HG03103 (cell line): ENCODE data around the gene BCAP31.

ENCODE experiments used
- ATAC-seq: cut with Tn5 transposase; IDR thresholded peaks from one replicate; pipeline ENCODE4 v1.9.1; 2021; ENCODE audit warnings: low read depth; ENCODE audit not compliant: unreplicated experiment

BCAP31 gene

DNA sequence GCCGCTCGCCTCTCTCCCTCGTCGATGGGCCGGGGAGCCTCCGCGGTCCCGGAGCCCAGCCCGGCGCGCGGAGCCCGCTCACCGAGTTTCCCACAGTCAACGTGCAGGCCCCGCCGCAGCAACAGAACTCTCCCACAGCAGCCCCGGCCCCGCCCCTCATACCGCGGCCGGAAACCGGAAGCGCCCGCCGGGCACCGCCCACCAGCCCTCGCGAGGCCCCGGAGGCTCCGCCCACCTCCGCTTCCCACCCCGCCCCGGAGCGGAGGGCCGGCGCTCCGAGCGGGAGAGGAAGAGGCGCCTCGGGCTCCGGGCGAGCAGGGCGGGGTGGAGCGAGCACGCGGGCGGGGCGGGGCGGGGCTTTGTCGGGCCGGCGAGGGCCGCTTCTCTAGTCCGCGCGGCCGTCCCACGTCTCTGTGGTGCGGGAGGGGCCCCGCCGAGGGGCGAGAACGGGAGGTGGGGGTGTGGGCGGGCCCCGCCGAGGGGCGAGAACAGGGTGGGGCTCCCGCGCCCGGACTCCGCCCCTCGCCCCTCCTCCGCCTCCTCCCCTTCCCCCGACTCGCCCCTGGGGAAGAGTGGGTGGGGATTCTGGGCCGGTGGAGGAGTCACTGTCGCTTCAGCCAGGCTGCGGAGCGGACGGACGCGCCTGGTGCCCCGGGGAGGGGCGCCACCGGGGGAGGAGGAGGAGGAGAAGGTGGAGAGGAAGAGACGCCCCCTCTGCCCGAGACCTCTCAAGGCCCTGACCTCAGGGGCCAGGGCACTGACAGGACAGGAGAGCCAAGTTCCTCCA, at the start of gene BCAP31, which contains the start of gene ABCD1:
Gene BCAP31, minus strand, starts transcription at position 136 of the 787 bp plus-strand sequence. CDS start 1,143 bp downstream, outside the sequence.
Gene ABCD1, plus strand, starts transcription at position 605 of the 787 bp plus-strand sequence. CDS start 411 bp downstream, outside the sequence.
- ATAC-seq, result peak; percentile 45

DNA sequence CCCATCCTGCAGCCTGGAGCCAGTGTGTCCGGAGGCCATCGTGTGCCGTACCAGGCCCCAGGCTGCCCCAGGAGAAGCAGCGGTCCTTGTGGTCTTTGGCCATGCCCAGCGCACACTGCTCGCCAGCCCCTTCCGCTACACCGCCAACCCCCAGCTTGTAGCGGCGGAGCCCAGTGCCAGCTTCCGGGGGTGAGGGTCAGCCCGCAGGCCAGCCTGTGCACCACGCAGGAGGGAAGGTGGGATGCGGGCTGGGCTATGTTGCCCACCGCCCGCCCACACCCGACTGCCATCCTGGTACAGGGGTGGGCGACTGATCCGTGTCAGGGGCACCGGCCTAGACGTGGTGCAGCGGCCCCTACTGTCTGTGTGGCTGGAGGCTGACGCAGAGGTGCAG, 49.0 kb upstream of the BCAP31 start:
- ATAC-seq, result no peak

DNA sequence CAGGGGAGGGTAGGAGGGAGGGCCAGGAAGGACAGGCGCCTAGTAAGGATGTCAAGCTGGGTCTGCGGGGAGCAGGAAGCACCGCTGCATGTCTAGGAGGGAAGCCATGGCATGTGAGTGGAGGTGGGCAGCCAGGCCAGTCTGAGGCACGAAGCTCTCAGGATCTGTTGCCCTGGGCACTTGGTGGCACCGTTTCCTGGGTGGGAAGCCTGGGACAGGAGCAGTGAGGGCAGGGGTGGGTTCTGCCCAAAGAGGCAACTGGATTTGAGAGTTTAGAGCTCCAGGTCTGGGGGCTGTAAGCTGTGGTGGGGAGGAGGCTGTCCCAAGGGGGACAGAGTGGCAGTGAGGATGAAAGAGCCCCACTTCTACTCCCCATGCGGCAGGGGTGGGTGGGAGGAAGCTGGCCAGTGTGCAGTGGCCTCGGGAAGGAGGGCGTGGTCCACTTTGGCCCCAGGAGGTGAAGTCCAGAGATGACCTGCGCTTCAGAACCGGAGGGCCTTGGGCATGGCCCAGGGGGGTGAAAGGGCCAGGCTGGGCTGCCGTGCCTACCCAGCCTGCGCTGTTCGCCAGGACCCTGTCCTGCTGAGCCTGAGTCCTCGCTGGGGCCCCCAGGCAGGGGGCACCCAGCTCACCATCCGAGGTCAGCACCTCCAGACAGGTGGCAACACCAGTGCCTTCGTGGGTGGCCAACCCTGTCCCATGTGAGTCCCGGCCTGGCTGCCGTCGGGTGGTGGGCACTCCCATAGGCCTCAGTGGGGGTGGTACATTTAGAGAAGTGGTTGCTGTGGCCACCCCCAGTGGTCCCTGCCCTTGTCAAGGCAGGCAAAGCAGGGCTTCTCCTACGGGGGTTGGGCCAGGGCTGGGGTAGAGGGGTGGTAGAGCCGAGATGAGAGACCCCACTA, 48.4 kb upstream of the BCAP31 start:
- ATAC-seq, result no peak

DNA sequence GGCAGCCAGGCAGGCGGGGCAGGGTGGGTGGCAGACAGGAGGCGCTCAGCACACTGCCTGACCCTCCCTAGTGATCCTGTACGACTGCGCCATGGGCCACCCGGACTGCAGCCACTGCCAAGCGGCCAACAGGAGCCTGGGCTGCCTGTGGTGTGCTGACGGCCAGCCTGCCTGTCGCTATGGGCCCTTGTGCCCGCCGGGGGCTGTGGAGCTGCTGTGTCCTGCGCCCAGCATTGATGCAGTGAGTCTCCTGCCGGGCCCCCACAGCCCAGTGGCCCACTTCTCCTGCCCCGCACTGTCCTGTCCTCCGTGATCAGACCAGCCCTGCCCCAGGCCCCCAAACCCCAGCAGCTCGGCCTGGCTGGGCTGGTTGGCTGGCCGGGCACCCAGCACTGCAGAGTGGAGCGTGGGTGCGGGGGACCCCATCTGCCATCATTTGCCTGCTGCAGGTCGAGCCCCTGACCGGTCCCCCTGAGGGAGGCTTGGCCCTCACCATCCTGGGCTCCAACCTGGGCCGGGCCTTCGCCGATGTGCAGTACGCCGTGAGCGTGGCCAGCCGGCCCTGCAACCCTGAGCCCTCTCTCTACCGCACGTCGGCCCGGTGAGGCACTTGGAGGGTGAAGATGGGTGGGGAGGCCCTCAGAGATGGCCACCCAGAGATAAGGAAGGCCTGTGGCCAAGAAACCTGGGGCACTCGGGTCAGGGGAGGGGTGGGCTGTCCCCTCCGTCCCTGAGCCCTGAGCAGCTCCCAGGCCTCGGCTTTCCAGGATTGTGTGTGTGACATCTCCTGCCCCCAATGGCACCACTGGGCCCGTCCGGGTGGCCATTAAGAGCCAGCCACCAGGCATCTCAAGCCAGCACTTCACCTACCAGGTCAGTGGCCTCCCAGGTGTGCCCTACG, 47.5 kb upstream of the BCAP31 start:
- no peak for ATAC-seq

DNA sequence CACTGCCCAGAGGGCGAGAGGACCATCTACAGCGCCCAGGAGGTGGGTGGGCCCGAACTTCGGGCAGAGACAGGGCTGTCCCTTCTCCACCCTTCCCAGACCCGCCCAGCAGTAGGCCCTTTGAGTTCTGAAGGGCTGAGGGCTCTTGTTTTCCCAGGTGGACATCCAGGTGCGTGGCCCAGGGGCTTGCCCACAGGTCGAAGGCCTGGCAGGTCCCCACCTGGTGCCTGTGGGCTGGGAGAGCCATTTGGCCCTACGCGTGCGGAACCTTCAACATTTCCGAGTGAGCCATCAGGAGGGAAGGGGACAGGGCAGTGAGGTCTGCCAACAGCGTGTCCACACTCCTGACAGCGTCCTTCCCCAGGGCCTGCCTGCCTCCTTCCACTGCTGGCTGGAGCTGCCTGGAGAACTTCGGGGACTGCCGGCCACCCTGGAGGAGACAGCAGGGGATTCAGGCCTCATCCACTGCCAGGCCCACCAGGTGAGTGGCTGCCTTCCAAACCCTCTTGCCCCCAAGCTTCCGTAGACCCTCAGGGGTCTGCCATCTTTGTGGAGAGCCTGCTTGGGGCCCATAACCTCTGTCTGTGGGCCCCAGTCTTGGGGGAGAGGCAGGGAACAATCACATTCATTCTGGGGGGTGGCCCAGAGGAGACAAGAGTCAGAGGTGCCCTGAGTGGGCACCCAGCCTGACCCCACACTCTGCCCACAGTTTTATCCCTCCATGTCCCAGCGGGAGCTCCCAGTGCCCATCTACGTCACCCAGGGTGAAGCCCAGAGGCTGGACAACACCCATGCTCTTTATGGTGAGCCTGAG, 46.6 kb upstream of the BCAP31 start:
- no peak for ATAC-seq

DNA sequence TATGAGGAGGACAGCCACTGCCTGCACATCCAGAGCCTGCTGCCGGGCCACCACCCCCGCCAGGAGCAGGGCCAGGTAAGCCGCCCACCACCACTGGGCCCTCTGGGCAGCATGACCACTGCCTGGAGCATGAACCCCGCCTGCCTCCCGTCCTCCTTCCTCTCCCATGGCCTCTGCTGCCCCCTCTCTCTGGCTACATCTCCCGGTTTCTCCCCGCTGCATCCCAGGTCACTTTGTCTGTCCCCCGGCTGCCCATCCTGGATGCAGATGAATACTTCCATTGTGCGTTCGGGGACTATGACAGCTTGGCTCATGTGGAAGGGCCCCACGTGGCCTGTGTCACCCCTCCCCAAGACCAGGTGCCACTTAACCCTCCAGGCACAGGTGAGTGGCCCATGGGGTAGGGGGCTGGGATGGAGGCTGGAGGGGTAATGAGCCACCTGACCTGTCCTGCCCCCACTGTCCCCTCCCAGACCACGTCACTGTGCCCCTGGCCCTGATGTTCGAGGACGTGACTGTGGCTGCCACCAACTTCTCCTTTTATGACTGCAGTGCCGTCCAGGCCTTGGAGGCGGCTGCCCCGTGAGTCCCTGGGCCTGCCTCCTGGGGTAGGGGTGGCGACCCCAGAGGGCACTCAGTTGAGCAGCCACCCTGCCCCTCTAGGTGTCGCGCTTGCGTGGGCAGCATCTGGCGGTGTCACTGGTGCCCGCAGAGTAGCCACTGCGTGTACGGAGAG, 45.8 kb upstream of the BCAP31 start:
- no peak for ATAC-seq

DNA sequence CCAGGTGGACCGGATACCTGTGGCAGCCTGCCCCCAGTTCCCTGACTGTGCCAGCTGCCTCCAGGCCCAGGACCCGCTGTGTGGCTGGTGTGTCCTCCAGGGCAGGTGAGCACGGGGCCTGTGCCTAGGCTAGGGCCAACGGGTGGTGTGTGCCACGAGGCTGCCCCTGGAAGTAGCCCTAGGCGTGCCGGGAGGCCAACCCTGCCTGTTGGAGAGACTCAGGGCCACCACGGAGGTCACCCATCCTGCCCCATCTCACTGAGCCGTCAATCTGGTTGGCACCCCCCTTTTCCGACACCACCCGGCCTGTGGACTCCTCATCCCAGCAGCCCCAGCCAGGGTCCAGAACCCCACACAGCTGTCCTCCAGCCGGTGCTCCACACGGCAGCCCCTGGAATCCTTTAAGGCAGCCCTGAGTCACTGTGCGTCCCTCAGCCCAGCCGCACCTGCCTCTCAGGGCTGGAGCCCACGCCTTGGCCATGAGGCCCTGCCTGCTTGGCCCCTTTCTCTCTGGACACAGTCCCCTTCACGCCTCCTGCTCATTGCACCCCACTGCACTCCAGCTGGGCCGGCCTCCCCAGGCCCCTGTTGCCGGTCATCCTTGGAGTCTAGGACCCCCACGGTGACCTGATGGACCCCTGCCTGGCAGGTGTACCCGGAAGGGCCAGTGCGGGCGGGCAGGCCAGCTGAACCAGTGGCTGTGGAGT, 45.1 kb upstream of the BCAP31 start:
- ATAC-seq, result no peak

DNA sequence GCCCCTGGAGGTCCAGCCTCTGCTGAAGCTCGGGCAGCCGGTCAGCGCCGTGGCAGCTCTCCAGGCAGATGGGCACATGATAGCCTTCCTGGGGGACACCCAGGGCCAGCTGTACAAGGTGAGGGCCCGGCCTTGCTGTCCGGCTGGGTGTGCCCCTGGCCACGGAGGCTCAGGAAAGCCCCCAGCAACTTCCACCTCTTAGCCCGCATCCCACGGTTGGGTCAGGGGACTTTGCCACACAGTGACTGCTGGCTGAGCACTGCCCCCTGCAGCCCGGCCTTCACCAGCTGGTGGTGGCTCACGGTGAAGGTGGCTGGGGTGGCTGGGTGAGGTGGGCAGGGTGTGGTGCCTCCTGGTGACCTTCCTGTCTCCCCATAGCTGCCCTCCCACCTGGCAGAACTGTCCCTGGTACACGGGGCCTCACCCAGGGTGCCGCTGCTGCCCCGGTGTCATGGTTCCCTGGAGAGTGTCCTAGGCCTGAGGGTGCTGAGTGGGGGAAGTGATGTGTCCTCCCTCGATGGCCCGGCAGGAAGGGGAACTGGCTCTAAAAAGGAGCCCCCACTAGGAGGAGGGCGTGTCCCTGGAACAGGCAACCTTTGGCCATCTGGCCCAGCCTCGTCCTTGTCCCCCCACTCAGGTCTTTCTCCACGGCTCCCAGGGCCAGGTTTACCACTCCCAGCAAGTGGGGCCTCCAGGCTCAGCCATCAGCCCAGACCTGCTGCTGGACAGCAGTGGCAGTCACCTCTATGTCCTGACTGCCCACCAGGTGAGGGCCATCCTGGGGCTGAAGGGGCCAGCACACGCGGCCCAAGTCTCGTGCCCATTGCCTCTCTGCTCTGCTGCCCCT, 44.3 kb upstream of the BCAP31 start:
- ATAC-seq, result no peak

DNA sequence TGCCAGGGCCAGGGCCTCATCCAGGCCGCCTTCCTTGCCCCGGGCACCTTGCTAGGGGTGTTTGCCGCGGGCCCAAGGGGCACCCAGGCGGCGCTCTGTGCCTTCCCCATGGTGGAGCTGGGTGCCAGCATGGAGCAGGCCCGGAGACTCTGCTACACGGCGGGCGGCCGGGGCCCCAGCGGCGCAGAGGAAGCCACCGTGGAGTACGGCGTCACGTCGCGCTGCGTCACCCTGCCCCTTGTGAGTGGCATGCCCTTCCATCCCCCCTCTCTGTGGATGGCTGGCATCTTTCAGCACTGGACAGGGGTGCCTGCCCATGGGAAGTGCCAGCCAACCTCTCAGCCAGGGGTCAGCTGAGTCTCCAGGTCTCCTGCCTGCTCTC, 43.5 kb upstream of the BCAP31 start:
- no peak for ATAC-seq

DNA sequence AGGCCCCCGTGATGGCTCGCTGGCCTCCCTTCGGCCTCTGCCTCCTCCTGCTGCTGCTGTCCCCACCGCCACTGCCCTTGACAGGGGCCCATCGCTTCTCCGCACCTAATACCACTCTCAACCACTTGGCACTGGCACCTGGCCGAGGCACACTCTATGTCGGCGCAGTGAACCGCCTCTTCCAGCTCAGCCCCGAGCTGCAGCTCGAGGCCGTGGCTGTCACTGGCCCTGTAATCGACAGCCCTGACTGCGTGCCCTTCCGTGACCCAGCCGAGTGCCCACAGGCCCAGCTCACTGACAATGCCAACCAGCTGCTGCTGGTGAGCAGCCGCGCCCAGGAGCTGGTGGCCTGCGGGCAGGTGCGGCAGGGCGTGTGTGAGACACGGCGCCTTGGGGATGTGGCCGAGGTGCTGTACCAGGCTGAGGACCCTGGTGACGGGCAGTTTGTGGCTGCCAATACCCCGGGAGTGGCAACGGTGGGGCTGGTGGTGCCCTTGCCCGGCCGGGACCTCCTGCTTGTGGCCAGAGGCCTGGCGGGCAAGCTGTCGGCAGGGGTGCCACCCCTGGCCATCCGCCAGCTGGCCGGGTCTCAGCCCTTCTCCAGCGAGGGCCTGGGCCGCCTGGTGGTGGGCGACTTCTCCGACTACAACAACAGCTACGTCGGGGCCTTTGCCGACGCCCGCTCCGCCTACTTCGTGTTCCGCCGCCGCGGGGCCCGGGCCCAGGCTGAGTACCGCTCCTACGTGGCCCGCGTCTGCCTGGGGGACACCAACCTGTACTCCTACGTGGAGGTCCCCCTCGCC, 42.9 kb upstream of the BCAP31 start:
- no peak for ATAC-seq

DNA sequence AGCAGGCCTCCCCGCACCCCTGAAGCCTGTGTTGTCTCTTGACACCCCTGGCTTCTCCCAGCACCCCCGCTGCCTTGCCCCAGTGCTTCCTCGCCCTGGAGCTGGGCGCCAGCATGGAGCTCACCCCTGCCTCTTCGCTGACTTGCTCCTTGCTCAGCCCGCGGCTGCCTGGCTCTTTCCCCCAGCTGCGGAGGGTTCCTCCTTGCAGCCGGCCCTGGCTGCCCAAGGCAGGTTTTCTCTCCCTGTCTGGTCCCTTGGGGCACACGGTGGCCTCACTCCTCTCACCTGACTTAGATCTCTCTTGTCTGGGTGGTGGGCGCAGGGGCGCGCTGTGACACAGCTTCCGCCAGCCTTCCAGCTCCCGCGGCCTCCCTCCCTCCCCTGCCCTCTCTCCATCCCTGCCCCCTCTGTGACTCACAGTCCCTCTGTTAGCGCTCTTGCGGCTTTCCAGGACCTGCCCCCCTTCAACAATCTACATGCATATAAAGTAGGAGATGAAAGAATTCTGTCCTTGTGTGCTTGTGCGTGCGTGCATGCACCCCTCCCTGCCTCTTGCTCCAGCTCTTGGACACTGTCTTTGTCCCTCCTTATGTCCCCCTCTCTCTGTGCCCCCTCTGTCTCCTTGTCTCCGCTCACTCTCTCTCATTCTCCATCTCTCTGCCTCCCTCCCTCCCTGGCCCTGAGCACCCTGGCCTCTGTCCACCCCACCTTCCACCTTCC, 42.1 kb upstream of the BCAP31 start:
- ATAC-seq, result no peak

DNA sequence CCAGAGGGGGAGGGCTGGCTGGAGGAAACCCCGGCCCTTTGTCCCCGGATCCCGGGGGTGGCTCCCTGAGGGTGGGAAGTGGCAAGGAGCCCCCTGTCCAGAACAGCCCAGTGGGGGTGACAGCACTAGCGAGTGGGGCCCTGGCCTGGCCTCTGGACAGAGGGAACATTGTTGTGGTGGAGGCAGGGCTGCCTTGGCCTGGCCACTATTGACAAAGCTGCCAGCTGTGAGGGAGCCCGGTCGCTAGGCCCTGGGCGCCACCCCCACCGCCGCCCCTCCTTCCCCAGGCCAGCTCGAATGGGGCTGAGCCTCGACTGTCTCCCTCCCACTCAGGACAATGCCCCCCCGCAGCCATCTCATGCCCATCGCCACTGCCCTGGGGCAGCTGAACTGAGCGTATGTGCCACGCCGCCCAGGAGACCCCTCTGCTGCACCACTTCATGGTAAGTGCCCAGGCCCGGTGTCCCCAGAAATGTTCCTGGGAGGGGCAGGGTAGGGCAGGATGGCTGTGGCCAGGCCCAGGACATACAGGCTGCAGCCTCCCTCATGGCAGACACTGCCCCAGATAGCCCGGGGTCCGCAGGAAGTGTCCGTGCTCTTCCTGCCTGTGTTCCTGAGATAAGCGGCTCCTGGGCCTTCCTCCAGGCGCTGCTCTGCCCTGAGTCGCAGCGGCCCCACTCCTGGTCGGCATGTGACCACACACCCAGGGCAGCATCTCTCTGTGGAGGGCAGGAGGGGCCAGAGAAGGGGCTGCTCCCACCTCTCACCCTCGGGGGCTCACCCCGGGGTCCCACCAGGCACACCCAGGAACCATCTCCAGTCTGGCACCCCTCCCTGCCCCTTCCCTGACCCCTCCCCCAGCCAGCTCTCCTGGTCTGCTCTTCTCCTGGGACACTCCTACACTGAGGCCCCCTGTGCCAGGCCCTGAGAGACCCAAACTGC, 41.2 kb upstream of the BCAP31 start:
- no peak for ATAC-seq

DNA sequence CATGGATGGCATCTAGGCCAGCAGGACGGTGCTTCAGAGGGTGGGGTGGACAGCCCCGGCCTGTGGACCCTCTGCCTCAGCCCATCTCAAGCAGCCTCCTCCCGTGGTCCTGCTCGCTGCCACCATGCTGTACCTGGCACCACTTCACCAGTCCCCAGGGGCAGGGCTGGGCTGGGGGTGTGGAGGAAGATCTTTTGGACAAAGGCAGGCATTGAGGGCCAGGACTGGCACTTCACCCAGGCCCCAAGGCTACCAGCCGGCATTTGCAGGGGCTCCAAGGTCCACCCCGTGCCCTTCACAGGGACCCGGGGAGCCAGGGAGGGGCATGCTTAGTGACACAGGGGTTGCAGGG, 40.6 kb upstream of the BCAP31 start:
- ATAC-seq, result no peak

DNA sequence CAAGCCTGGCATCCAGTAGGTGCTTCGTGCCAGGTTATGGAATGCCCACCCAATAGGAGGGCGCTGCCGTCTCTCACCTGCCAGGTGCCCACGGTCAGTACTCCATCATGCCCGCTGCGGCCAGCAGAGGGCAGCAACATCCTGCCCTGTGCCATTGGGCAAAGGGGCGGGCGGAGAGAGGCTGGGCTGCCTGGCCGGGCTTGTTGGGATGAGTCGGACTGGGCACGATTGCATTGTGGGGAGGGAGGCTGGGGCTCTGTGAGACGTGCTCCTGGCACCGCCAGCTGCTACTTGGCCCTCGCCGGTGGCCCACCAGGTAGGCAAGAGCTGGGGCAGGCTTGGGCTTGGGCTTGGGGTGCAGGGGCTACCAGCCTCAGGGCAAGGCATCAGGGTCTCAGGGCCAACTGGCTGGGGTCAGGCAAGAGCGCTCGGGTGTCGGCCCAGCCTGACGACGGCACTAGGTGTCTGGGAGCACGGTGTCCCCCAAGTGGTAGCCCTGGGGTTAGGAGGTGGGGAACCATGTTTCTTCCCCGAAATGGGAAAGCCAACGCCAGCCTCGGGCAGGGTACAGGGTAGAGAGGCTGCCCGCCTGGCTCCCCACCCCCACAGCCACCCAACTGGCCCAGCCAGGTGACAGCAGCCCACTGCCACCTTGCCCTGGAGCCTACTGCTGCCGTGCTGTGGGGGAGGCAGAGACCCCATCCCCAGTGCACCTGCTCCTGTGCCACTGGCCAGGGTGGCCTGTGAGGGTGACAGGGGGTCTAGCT, 40.0 kb upstream of the BCAP31 start, which contains the start of gene PLXNB3:
Gene PLXNB3, plus strand, starts transcription at position 261 of the 767 bp plus-strand sequence. CDS start 1,287 bp downstream, outside the sequence.
- ATAC-seq, result no peak
